PC-3 (cell line): ENCODE results near the gene CLDN18. TPM values are rescaled to one million over a fixed set of nuclear protein-coding genes. Genes with fewer than 3 reads are reported as not detected.

Experiments used
- ATAC-seq: fragments of 200-7000 bp; cut with Tn5 transposase; 2 replicates; pipeline ENCODE4 v1.9.1; 2020; ENCODE audit warnings: mild to moderate bottlenecking, moderate library complexity
- BruUV-seq: library from RNA; stranded (reverse); fragments of 400-500 nt; replicated peaks from 2 replicates; lab custom pipeline; 2021; lab: Mats Ljungman, UMichigan
- CTCF ChIA-PET: fragments of 300-600 bp; sonication (Branson Sonifier 250); formaldehyde crosslinking; loops from one replicate; lab custom pipeline; 2022; ENCODE audit warnings: antibody characterized with exemption; lab: Charles Lee
- POLR2A ChIA-PET: fragments of 300-600 bp; sonication (Branson Sonifier 250); formaldehyde crosslinking; loops from one replicate; lab custom pipeline; 2022; ENCODE audit warnings: antibody characterized with exemption; ENCODE audit not compliant: unreplicated experiment; lab: Charles Lee
- DNase-seq: peaks from one replicate; pipeline ENCODE4 v3.0.0-alpha.2; 2015
- H2AFZ ChIP-seq: fragments of 300-600 bp; sonication (generic); 2 replicates; pipeline ENCODE4 v1.6.0; 2016; ENCODE audit warnings: antibody characterized with exemption, low read length
- H3F3A ChIP-seq: fragments of 300-600 bp; sonication (generic); one replicate; pipeline ENCODE4 v1.6.0; 2017; ENCODE audit warnings: antibody characterized with exemption, low read length, control low read depth, mild to moderate bottlenecking; ENCODE audit not compliant: unreplicated experiment
- H3K27ac ChIP-seq: fragments of 300-600 bp; sonication (generic); 2 replicates; pipeline ENCODE4 v1.5.1; 2016; ENCODE audit warnings: mild to moderate bottlenecking, low read length
- H3K27me3 ChIP-seq: fragments of 300-600 bp; sonication (generic); 2 replicates; pipeline ENCODE4 v1.6.1; 2016; ENCODE audit warnings: low read length, mixed read lengths
- H3K36me3 ChIP-seq: fragments of 300-600 bp; sonication (generic); 2 replicates; pipeline ENCODE4 v1.6.1; 2016; ENCODE audit warnings: low read depth, mixed run types, low read length, mixed read lengths
- H3K4me1 ChIP-seq: fragments of 300-600 bp; sonication (generic); 2 replicates; pipeline ENCODE4 v1.5.1; 2016; ENCODE audit warnings: low read length; ENCODE audit not compliant: insufficient read depth
- H3K4me2 ChIP-seq: fragments of 300-600 bp; sonication (generic); 2 replicates; pipeline ENCODE4 v1.6.0; 2016; ENCODE audit warnings: low read length
- H3K4me3 ChIP-seq: fragments of 300-600 bp; sonication (generic); 2 replicates; pipeline ENCODE4 v1.5.1; 2016; ENCODE audit warnings: mild to moderate bottlenecking, low read length, mixed read lengths
- H3K79me2 ChIP-seq: fragments of 300-600 bp; sonication (generic); 2 replicates; pipeline ENCODE4 v1.6.1; 2017; ENCODE audit warnings: low read length, mixed read lengths
- H3K9ac ChIP-seq: fragments of 300-600 bp; sonication (generic); 2 replicates; pipeline ENCODE4 v1.6.0; 2016; ENCODE audit warnings: mild to moderate bottlenecking, low read length
- H3K9me2 ChIP-seq: fragments of 300-600 bp; sonication (generic); replicated peaks from 2 replicates; pipeline ENCODE4 v1.6.1; 2016; ENCODE audit warnings: mixed run types, low read length, mixed read lengths
- H3K9me3 ChIP-seq: fragments of 300-600 bp; sonication (generic); 2 replicates; pipeline ENCODE4 v1.6.1; 2016; ENCODE audit warnings: low read length, mixed read lengths
- H4K20me1 ChIP-seq: fragments of 300-600 bp; sonication (generic); 2 replicates; pipeline ENCODE4 v1.6.1; 2016; ENCODE audit warnings: low read length, mixed read lengths
- EZH2 ChIP-seq: fragments of 300-600 bp; sonication (generic); IDR thresholded peaks from one replicate; pipeline ENCODE4 v1.6.1; 2017; ENCODE audit warnings: antibody characterized with exemption, mild to moderate bottlenecking, low read length; ENCODE audit not compliant: unreplicated experiment
- EZH2phosphoT487 ChIP-seq: fragments of 300-600 bp; sonication (generic); IDR thresholded peaks from 2 replicates; pipeline ENCODE4 v1.6.1; 2018; ENCODE audit warnings: mild to moderate bottlenecking, antibody characterized with exemption, low read length, borderline replicate concordance
- intact Hi-C: fragments of 100-400 bp; cut with micrococcal nuclease; formaldehyde crosslinking; loops from 2 replicates; pipeline ENCODE4 v1.9.0; 2023
- total RNA-seq: library from RNA; depleted of rRNA; stranded (reverse); fragments of >200 nt; gene quantifications from 2 replicates; pipeline ENCODE4 v1.2.3, GENCODE V29; 2014
- TF ChIP-seq, protein P1 (sequence below): fragments of 300-600 bp; sonication (generic); conservative IDR thresholded peaks from 2 replicates; pipeline ENCODE4 v1.5.1; 2017; ENCODE audit warnings: antibody characterized with exemption, low read depth, mild to moderate bottlenecking, low read length

The CLDN18 gene
- total RNA-seq, 1 experiment from 2014 or later, result not detected

GRCh38 chr3:138070006-138070405, 60.0 kb downstream of the CLDN18 start:
- ATAC-seq (no peak), DNase-seq (peak; percentile 7)
- Histone ChIP-seq H3K4me3 (no peak overlapping the region), H4K20me1 (no peaks in the 10 kb centered on the region), H3K9me2 (no peaks in the 10 kb centered on the region), H3K9me3 (no peaks in the 10 kb centered on the region), H2AFZ (no peak overlapping the region), H3K36me3 (no peaks in the 10 kb centered on the region), H3K4me1 (no peaks in the 10 kb centered on the region), H3K27me3 (no peaks in the 10 kb centered on the region), H3K79me2 (no peaks in the 10 kb centered on the region), H3K27ac (no peak overlapping the region), H3K9ac (no peak overlapping the region), H3F3A (no peaks in the 10 kb centered on the region), H3K4me2 (no peak overlapping the region)
- TF ChIP-seq, protein P1, sequence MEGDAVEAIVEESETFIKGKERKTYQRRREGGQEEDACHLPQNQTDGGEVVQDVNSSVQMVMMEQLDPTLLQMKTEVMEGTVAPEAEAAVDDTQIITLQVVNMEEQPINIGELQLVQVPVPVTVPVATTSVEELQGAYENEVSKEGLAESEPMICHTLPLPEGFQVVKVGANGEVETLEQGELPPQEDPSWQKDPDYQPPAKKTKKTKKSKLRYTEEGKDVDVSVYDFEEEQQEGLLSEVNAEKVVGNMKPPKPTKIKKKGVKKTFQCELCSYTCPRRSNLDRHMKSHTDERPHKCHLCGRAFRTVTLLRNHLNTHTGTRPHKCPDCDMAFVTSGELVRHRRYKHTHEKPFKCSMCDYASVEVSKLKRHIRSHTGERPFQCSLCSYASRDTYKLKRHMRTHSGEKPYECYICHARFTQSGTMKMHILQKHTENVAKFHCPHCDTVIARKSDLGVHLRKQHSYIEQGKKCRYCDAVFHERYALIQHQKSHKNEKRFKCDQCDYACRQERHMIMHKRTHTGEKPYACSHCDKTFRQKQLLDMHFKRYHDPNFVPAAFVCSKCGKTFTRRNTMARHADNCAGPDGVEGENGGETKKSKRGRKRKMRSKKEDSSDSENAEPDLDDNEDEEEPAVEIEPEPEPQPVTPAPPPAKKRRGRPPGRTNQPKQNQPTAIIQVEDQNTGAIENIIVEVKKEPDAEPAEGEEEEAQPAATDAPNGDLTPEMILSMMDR, result no peak
- TF ChIP-seq EZH2phosphoT487 (no peak), EZH2 (no peak)
- ChIA-PET CTCF (interaction anchor here (0.6 to 1.3 kb wide), 2 partner anchors 46 to 49 kb away, joined by 3 to 4 read pairs; partner anchors contain the start of gene DZIP1L), POLR2A (no interaction called here)
- no TSS peak for BruUV-seq
- intact Hi-C loops, result no loop called here

GRCh38 chr3:138072796-138073195, 62.8 kb downstream of the CLDN18 start:
- Histone ChIP-seq H3K27ac (no peak overlapping the region), H3F3A (no peaks in the 10 kb centered on the region), H3K27me3 (no peaks in the 10 kb centered on the region), H3K79me2 (no peaks in the 10 kb centered on the region), H3K4me2 (no peak overlapping the region), H2AFZ (no peak overlapping the region), H3K9ac (no peak overlapping the region), H4K20me1 (no peaks in the 10 kb centered on the region), H3K9me3 (no peaks in the 10 kb centered on the region), H3K4me1 (peaks cover 9% of the 10 kb centered on the region), H3K9me2 (no peaks in the 10 kb centered on the region), H3K36me3 (no peaks in the 10 kb centered on the region), H3K4me3 (no peak overlapping the region)
- DNase-seq (no peak), ATAC-seq (no peak)
- no peak for TF ChIP-seq EZH2phosphoT487
- TF ChIP-seq EZH2, result no peak
- TF ChIP-seq, protein P1, result no peak
- ChIA-PET CTCF (no interaction called here), POLR2A (no interaction called here)
- intact Hi-C loops, result no loop called here
- BruUV-seq, result no TSS peak

DNA sequence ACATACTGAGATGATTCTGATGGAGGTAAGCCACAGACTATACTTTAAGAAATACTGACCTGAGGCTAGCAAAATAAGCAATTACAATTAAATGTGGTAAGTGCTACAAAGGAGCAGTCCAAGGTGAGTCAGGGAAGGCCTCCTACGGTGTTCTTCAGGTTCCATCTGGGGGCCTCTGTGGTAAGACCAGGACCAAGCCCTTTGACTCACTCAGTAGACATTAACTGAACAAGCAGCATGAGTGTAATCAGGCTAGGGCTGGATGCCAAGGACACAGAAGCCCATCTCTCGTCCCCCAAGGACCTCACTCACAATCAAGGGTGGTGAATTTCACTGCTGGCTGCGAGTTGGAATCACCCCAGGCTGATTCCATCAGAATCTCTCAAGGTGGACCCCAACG, 68.1 kb downstream of the CLDN18 start:
- POLR2A ChIA-PET, result no interaction called here
- H3K27me3 ChIP-seq, result no peaks in the 10 kb centered on the region
- TF ChIP-seq EZH2, result no peak
- TF ChIP-seq, protein P1, result no peak
- no peak for TF ChIP-seq EZH2phosphoT487
- peak overlapping the region; percentile 99 for H3K27ac ChIP-seq
- peak overlapping the region; percentile 68 for H3K4me2 ChIP-seq
- no TSS peak for BruUV-seq
- H4K20me1 ChIP-seq, result no peaks in the 10 kb centered on the region
- peaks cover 5% of the 10 kb centered on the region for H3F3A ChIP-seq
- H3K79me2 ChIP-seq, result no peaks in the 10 kb centered on the region
- no peaks in the 10 kb centered on the region for H3K9me2 ChIP-seq
- intact Hi-C loops, result loop anchor here (2.0 kb wide), 1 partner anchor 37 kb away; the partner anchor contains the start of gene DZIP1L
- peak overlapping the region; percentile 82 for H3K9ac ChIP-seq
- no peak overlapping the region for H2AFZ ChIP-seq
- H3K9me3 ChIP-seq, result no peaks in the 10 kb centered on the region
- CTCF ChIA-PET, result no interaction called here
- H3K4me3 ChIP-seq, result no peak overlapping the region
- peaks cover 58% of the 10 kb centered on the region for H3K4me1 ChIP-seq
- no peaks in the 10 kb centered on the region for H3K36me3 ChIP-seq
- peak; percentile 11; the same call in 1 of the 2 replicates for ATAC-seq
- peak; percentile 72 for DNase-seq
